Body of pancreas (tissue), 4 donors: ENCODE data around the gene EML5. TPM values are rescaled to one million over a fixed set of nuclear protein-coding genes. Genes with fewer than 3 reads are reported as not detected.

Source experiments
- ATAC-seq: fragments of 150-250 bp; one replicate; pipeline ENCODE4 v1.9.1; 2016
- DNase-seq, 4 donors: peaks; one replicate each; pipeline ENCODE4 v3.0.0-alpha.2; 2019
- H3K27ac ChIP-seq, 4 donors: fragments of 200-600 bp; sonication (generic); 1 replicate in 3 of 4; 2 replicates in 1 of 4; pipeline versions ENCODE4 v1.5.1 to v1.6.1; 2016 to 2019; ENCODE audit warnings: mild to moderate bottlenecking in 1 of 4, mixed read lengths in 1 of 4, moderate library complexity in 1 of 4
- H3K27me3 ChIP-seq, 2 donors: fragments of 200-600 bp; sonication (generic); one replicate each; pipeline ENCODE4 v1.6.0; 2016; ENCODE audit warnings: mild to moderate bottlenecking in 1 of 2
- H3K36me3 ChIP-seq, 2 donors: fragments of 200-600 bp; sonication (generic); replicated peaks in 1 of 2; 2 replicates each; pipeline ENCODE4 v1.5.1; 2016; ENCODE audit warnings: low read depth in 2 of 2; ENCODE audit not compliant: insufficient read depth in 1 of 2
- H3K4me1 ChIP-seq: fragments of 200-600 bp; sonication (generic); one replicate; pipeline ENCODE4 v1.6.0; 2016
- H3K4me3 ChIP-seq, 2 donors: fragments of 200-600 bp; sonication (generic); 1 replicate in 1 of 2; 2 replicates in 1 of 2; pipeline ENCODE4 v1.5.1; 2016 to 2019
- H3K9me3 ChIP-seq, 3 donors: fragments of 200-600 bp; sonication (generic); 1 replicate in 2 of 3; 2 replicates in 1 of 3; pipeline ENCODE4 v1.5.1; 2016
- CTCF ChIP-seq, 7 experiments: fragments of 450-650 bp in 4 of 7; fragments of 200-600 bp in 3 of 7; sonication (generic) in 3 of 7; IDR thresholded peaks; one replicate each; pipeline ENCODE4 v1.5.1; 2016 to 2019; ENCODE audit warnings: antibody characterized with exemption in 7 of 7
- POLR2A ChIP-seq, 3 donors: fragments of 450-650 bp; IDR thresholded peaks; one replicate each; pipeline ENCODE4 v1.6.1; 2016; ENCODE audit warnings: antibody characterized with exemption in 3 of 3, mild to moderate bottlenecking in 2 of 3
- WGBS, 2 donors: methylation state at CpG; one replicate each; pipeline ENCODE4 v1.1.5; 2017; 5-methylcytosine and 5-hydroxymethylcytosine counted together
- intact Hi-C: fragments of 100-400 bp; cut with DNase I; formaldehyde crosslinking; loops from one replicate; pipeline ENCODE4 v1.15.1; 2023
- total RNA-seq, 2 donors: library from RNA; depleted of rRNA; stranded (reverse); fragments of >200 nt; gene quantifications; one replicate each; pipeline ENCODE4 v1.1.0, GENCODE V29; 2016

The EML5 gene
- total RNA-seq, 2 donors from 2014 or later, result 2.9 to 3.3 TPM

- H3K36me3 ChIP-seq, result peaks cover 0 to 5% of the 10 kb centered on the region in 2 donors
- intact Hi-C loops, result no loop called here
Observed at GRCh38 chr14:88597038-88597437, 195.7 kb downstream of the EML5 start.

GRCh38 chr14:88592031-88592430, 200.7 kb downstream of the EML5 start:
- H3K9me3 ChIP-seq, result no peaks in the 10 kb centered on the region
- TF ChIP-seq CTCF (IDR thresholded peaks at IDR 0.05), result no peak
- TF ChIP-seq POLR2A (IDR thresholded peaks at IDR 0.05), result no peak
- ATAC-seq (peak; percentile 77), DNase-seq (peak; percentile 42 to 87 (median 66))
- intact Hi-C loops, result no loop called here
- no peak overlapping the region for H3K4me3 ChIP-seq
- no peaks in the 10 kb centered on the region for H3K27me3 ChIP-seq
- H3K36me3 ChIP-seq, result no peaks in the 10 kb centered on the region
- WGBS, 2 donors, result 10 to 17% methylated on average over 1 of the region's 1 CpG
- peaks cover 16% of the 10 kb centered on the region for H3K4me1 ChIP-seq
- peak overlapping the region in 3 of 4 donors; percentile 26 to 60 (median 40) for H3K27ac ChIP-seq

More at GRCh38 chr14:88597038-88597437, 195.7 kb downstream of the EML5 start:
- Histone ChIP-seq H3K27me3 (no peaks in the 10 kb centered on the region), H3K4me1 (peaks cover 7% of the 10 kb centered on the region), H3K9me3 (no peaks in the 10 kb centered on the region), H3K4me3 (no peak overlapping the region), H3K27ac (no peak overlapping the region)
- no peak for DNase-seq
- 83 to 86% methylated on average over 4 of the region's 4 CpGs for WGBS, 2 donors
- TF ChIP-seq POLR2A (IDR thresholded peaks at IDR 0.05) (no peak), CTCF (IDR thresholded peaks at IDR 0.05) (no peak)
- no peak for ATAC-seq

GRCh38 chr14:88590173-88590572, 202.6 kb downstream of the EML5 start:
- H3K36me3 ChIP-seq, result no peaks in the 10 kb centered on the region
- H3K4me3 ChIP-seq, result no peak overlapping the region
- TF ChIP-seq POLR2A (IDR thresholded peaks at IDR 0.05) (no peak), CTCF (IDR thresholded peaks at IDR 0.05) (no peak)
- DNase-seq (no peak), ATAC-seq (no peak)
- no peaks in the 10 kb centered on the region for H3K27me3 ChIP-seq
- intact Hi-C loops, result no loop called here
- H3K27ac ChIP-seq, result no peak overlapping the region
- peaks cover 16% of the 10 kb centered on the region for H3K4me1 ChIP-seq
- H3K9me3 ChIP-seq, result no peaks in the 10 kb centered on the region
- WGBS, 2 donors, result 74 to 76% methylated on average over 4 of the region's 4 CpGs

- peaks cover 0 to 4% of the 10 kb centered on the region in 2 donors for H3K36me3 ChIP-seq
- TF ChIP-seq POLR2A (IDR thresholded peaks at IDR 0.05) (no peak), CTCF (IDR thresholded peaks at IDR 0.05) (no peak)
- H3K27me3 ChIP-seq, result no peaks in the 10 kb centered on the region
Observed at GRCh38 chr14:88588081-88588480, 204.7 kb downstream of the EML5 start.

GRCh38 chr14:88584451-88584850, 208.3 kb downstream of the EML5 start:
- Histone ChIP-seq H3K4me3 (no peak overlapping the region), H3K36me3 (peaks cover 5 to 12% of the 10 kb centered on the region in 2 donors), H3K4me1 (peaks cover 4% of the 10 kb centered on the region), H3K27ac (no peak overlapping the region), H3K27me3 (no peaks in the 10 kb centered on the region), H3K9me3 (no peaks in the 10 kb centered on the region)
- ATAC-seq (no peak), DNase-seq (no peak)
- TF ChIP-seq CTCF (IDR thresholded peaks at IDR 0.05) (no peak), POLR2A (IDR thresholded peaks at IDR 0.05) (no peak)
- 92 to 97% methylated on average over 3 of the region's 3 CpGs for WGBS, 2 donors
- intact Hi-C loops, result no loop called here

More at GRCh38 chr14:88588081-88588480, 204.7 kb downstream of the EML5 start:
- intact Hi-C loops, result no loop called here
- Histone ChIP-seq H3K4me1 (peaks cover 16% of the 10 kb centered on the region), H3K4me3 (no peak overlapping the region), H3K9me3 (no peaks in the 10 kb centered on the region), H3K27ac (no peak overlapping the region)
- DNase-seq (peak in 1 of 4 donors; percentile 23), ATAC-seq (no peak)
- 56 to 57% methylated on average over 5 of the region's 5 CpGs for WGBS, 2 donors
